ENCODE data around the gene LRBA. TPM values are rescaled to one million over a fixed set of nuclear protein-coding genes. Genes with fewer than 3 reads are reported as not detected.

The LRBA gene
- total RNA-seq, 2 donors from 2014 or later = 55.5 to 77.7 TPM

GRCh38 chr4:150904671-150905070, 110.4 kb downstream of the LRBA start:
- no peak for DNase-seq
- no peak for TF ChIP-seq CTCF (IDR thresholded peaks at IDR 0.05)

GRCh38 chr4:150903603-150904002, 111.5 kb downstream of the LRBA start:
- H3K36me3 ChIP-seq = no peaks in the 10 kb centered on the region

More at GRCh38 chr4:150904671-150905070, 110.4 kb downstream of the LRBA start:
- no peak overlapping the region for H3K4me3 ChIP-seq
- H3K27me3 ChIP-seq = no peaks in the 10 kb centered on the region
- H3K9ac ChIP-seq (ENCODE audit: low read depth in 2 of 2, low read length in 2 of 2) = no peak overlapping the region
- no peaks in the 10 kb centered on the region for H3K36me3 ChIP-seq
- no peak overlapping the region for H3K27ac ChIP-seq
- no peaks in the 10 kb centered on the region for H3K9me3 ChIP-seq
- no peaks in the 10 kb centered on the region for H3K4me1 ChIP-seq
- intact Hi-C loops (cut with DNase I) = no loop called here

GRCh38 chr4:150896497-150896896, 118.6 kb downstream of the LRBA start:
- no peak for TF ChIP-seq CTCF (IDR thresholded peaks at IDR 0.05)
- Histone ChIP-seq H3K9ac (ENCODE audit: low read depth in 2 of 2, low read length in 2 of 2) (no peak overlapping the region), H3K4me3 (no peak overlapping the region), H3K9me3 (no peaks in the 10 kb centered on the region), H3K27me3 (no peaks in the 10 kb centered on the region), H3K36me3 (no peaks in the 10 kb centered on the region), H3K4me1 (no peaks in the 10 kb centered on the region), H3K27ac (no peak overlapping the region)
- no peak for DNase-seq
- intact Hi-C loops (cut with DNase I) = no loop called here

More at GRCh38 chr4:150903603-150904002, 111.5 kb downstream of the LRBA start:
- Histone ChIP-seq H3K9me3 (no peaks in the 10 kb centered on the region), H3K27me3 (no peaks in the 10 kb centered on the region), H3K9ac (ENCODE audit: low read depth in 2 of 2, low read length in 2 of 2) (no peak overlapping the region), H3K4me1 (no peaks in the 10 kb centered on the region), H3K27ac (no peak overlapping the region), H3K4me3 (no peak overlapping the region)
- DNase-seq = no peak
- no peak for TF ChIP-seq CTCF (IDR thresholded peaks at IDR 0.05)
- intact Hi-C loops (cut with DNase I) = no loop called here

- no peak for TF ChIP-seq CTCF (IDR thresholded peaks at IDR 0.05)
Observed at GRCh38 chr4:150890246-150890645, 124.8 kb downstream of the LRBA start.

GRCh38 chr4:150889306-150889705, 125.8 kb downstream of the LRBA start:
- Histone ChIP-seq H3K4me3 (no peak overlapping the region), H3K36me3 (no peaks in the 10 kb centered on the region), H3K9me3 (no peaks in the 10 kb centered on the region), H3K27ac (no peak overlapping the region), H3K4me1 (no peaks in the 10 kb centered on the region), H3K9ac (ENCODE audit: low read depth in 2 of 2, low read length in 2 of 2) (no peak overlapping the region), H3K27me3 (no peaks in the 10 kb centered on the region)
- intact Hi-C loops (cut with DNase I) = no loop called here
- TF ChIP-seq CTCF (IDR thresholded peaks at IDR 0.05) = no peak
- no peak for DNase-seq

More at GRCh38 chr4:150890246-150890645, 124.8 kb downstream of the LRBA start:
- DNase-seq = no peak
- H3K27me3 ChIP-seq = no peaks in the 10 kb centered on the region
- no peak overlapping the region for H3K27ac ChIP-seq
- no peaks in the 10 kb centered on the region for H3K9me3 ChIP-seq
- no peaks in the 10 kb centered on the region for H3K36me3 ChIP-seq
- no peak overlapping the region for H3K4me3 ChIP-seq
- no peaks in the 10 kb centered on the region for H3K4me1 ChIP-seq
- intact Hi-C loops (cut with DNase I) = no loop called here
- H3K9ac ChIP-seq (ENCODE audit: low read depth in 2 of 2, low read length in 2 of 2) = no peak overlapping the region

Measured in colonic mucosa (tissue), 4 donors.